Tibial artery (tissue), 4 donors: ENCODE measurements around the gene ZCCHC7.

ENCODE experiments used
- DNase-seq, 2 donors: peaks; one replicate each; pipeline ENCODE4 v3.0.0-alpha.2; 2019
- H3K27ac ChIP-seq, 2 donors: fragments of 200-600 bp; sonication (generic) in 1 of 2; 1 replicate in 1 of 2; 2 replicates in 1 of 2; pipeline ENCODE4 v1.5.1; 2018 to 2019; ENCODE audit warnings: mild to moderate bottlenecking in 1 of 2
- H3K27me3 ChIP-seq, 2 donors: fragments of 200-600 bp; sonication (generic) in 1 of 2; one replicate each; pipeline versions ENCODE4 v1.5.1 to v1.6.0; 2016 to 2019
- H3K36me3 ChIP-seq, 3 donors: fragments of 200-600 bp; sonication (generic) in 2 of 3; one replicate each; pipeline ENCODE4 v1.5.1; 2016 to 2019; ENCODE audit warnings: mild to moderate bottlenecking in 2 of 3
- H3K4me1 ChIP-seq, 4 donors: fragments of 200-600 bp; sonication (generic) in 2 of 4; 1 replicate in 3 of 4; 2 replicates in 1 of 4; pipeline ENCODE4 v1.5.1; 2016 to 2019
- H3K4me3 ChIP-seq, 2 donors: fragments of 200-600 bp; sonication (generic) in 1 of 2; 1 replicate in 1 of 2; 2 replicates in 1 of 2; pipeline ENCODE4 v1.5.1; 2018 to 2019; ENCODE audit warnings: mild to moderate bottlenecking in 2 of 2
- H3K9me3 ChIP-seq, 3 donors: fragments of 200-600 bp; sonication (generic) in 1 of 3; one replicate each; pipeline ENCODE4 v1.5.1; 2016 to 2019
- intact Hi-C: fragments of 100-400 bp; cut with DNase I; formaldehyde crosslinking; loops from one replicate; pipeline ENCODE4 v1.15.0; 2023; ENCODE audit warnings: low total_unique reads
- TF ChIP-seq, protein P1 (sequence below), 2 experiments: fragments of 200-600 bp in 1 of 2; fragments of 450-650 bp in 1 of 2; IDR thresholded peaks; one replicate each; pipeline ENCODE4 v1.5.1; 2017 to 2019; ENCODE audit warnings: antibody characterized with exemption in 2 of 2, mild to moderate bottlenecking in 1 of 2, moderate library complexity in 1 of 2

ZCCHC7 gene

DNA sequence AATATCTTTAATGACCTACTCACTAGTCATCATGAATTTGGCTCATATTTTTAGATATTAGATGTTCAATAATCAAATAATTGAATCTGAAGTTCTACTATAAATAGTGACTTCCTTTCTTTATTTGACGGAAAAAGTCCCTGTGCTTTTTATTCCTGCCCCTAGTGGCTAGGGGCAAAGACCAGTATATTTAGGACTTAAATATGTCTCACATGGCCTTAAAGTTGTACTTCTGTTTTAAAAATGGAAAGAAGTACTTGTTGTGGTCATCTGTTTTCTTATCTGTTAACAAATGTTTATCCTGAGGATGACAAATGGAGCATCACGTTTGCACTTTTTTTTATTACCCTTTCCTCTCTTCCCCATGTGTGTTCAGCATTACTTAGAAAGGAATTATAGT lies 212.9 kb downstream of the ZCCHC7 start:
- H3K27me3 ChIP-seq = no peaks in the 10 kb centered on the region
- no peaks in the 10 kb centered on the region for H3K4me1 ChIP-seq
- TF ChIP-seq, protein P1, sequence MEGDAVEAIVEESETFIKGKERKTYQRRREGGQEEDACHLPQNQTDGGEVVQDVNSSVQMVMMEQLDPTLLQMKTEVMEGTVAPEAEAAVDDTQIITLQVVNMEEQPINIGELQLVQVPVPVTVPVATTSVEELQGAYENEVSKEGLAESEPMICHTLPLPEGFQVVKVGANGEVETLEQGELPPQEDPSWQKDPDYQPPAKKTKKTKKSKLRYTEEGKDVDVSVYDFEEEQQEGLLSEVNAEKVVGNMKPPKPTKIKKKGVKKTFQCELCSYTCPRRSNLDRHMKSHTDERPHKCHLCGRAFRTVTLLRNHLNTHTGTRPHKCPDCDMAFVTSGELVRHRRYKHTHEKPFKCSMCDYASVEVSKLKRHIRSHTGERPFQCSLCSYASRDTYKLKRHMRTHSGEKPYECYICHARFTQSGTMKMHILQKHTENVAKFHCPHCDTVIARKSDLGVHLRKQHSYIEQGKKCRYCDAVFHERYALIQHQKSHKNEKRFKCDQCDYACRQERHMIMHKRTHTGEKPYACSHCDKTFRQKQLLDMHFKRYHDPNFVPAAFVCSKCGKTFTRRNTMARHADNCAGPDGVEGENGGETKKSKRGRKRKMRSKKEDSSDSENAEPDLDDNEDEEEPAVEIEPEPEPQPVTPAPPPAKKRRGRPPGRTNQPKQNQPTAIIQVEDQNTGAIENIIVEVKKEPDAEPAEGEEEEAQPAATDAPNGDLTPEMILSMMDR (IDR thresholded peaks at IDR 0.05) = no peak
- DNase-seq = no peak
- H3K36me3 ChIP-seq = no peaks in the 10 kb centered on the region
- no peak overlapping the region for H3K4me3 ChIP-seq
- H3K9me3 ChIP-seq = no peaks in the 10 kb centered on the region
- H3K27ac ChIP-seq = no peak overlapping the region
- intact Hi-C loops = no loop called here

- Histone ChIP-seq H3K27ac (no peak overlapping the region), H3K9me3 (no peaks in the 10 kb centered on the region), H3K4me1 (no peaks in the 10 kb centered on the region), H3K4me3 (no peak overlapping the region), H3K36me3 (no peaks in the 10 kb centered on the region), H3K27me3 (no peaks in the 10 kb centered on the region)
- no peak for DNase-seq
- TF ChIP-seq, protein P1 (IDR thresholded peaks at IDR 0.05) = no peak
- intact Hi-C loops = no loop called here
These were observed 214.9 kb downstream of the ZCCHC7 start for GRCh38 chr9:37335238-37335637.

- Histone ChIP-seq H3K9me3 (no peaks in the 10 kb centered on the region), H3K4me3 (no peak overlapping the region), H3K27ac (no peak overlapping the region), H3K36me3 (no peaks in the 10 kb centered on the region), H3K4me1 (no peaks in the 10 kb centered on the region), H3K27me3 (no peaks in the 10 kb centered on the region)
- no peak for DNase-seq
- intact Hi-C loops = no loop called here
- TF ChIP-seq, protein P1 (IDR thresholded peaks at IDR 0.05) = no peak
These were observed 215.8 kb downstream of the ZCCHC7 start for GRCh38 chr9:37336150-37336549.

GRCh38 chr9:37337301-37337890 lies 217.0 kb downstream of the ZCCHC7 start:
- DNase-seq = no peak
- Histone ChIP-seq H3K4me3 (no peak overlapping the region), H3K4me1 (no peaks in the 10 kb centered on the region), H3K27ac (no peak overlapping the region), H3K36me3 (no peaks in the 10 kb centered on the region), H3K27me3 (no peaks in the 10 kb centered on the region), H3K9me3 (no peaks in the 10 kb centered on the region)
- intact Hi-C loops = no loop called here
- TF ChIP-seq, protein P1 (IDR thresholded peaks at IDR 0.05) = no peak

GRCh38 chr9:37338218-37338617 lies 217.8 kb downstream of the ZCCHC7 start:
- no peak overlapping the region for H3K27ac ChIP-seq
- intact Hi-C loops = no loop called here
- no peaks in the 10 kb centered on the region for H3K4me1 ChIP-seq
- no peak overlapping the region for H3K4me3 ChIP-seq
- no peak for DNase-seq
- H3K36me3 ChIP-seq = no peaks in the 10 kb centered on the region
- no peaks in the 10 kb centered on the region for H3K9me3 ChIP-seq
- no peaks in the 10 kb centered on the region for H3K27me3 ChIP-seq
- TF ChIP-seq, protein P1 (IDR thresholded peaks at IDR 0.05) = no peak

DNA sequence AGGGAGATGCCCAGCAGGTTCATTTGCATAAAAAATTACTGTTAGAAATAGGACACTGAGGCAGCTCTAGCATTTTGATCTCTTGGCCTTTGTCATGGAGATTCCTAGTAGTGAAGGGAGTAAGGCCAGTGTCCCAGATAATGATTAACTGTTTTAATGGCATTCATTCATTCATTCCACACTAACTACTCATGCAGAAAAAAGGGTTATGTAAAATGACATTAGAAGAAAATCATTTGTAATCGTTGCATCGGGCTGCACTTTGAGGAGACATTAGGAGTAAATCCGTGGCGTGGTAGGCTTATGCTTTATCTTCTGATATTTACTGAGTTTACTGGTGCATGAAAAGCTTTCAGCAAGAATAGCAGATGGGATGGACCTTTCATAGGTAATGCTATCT lies 219.5 kb downstream of the ZCCHC7 start:
- H3K4me1 ChIP-seq = no peaks in the 10 kb centered on the region
- no peak for DNase-seq
- TF ChIP-seq, protein P1 (IDR thresholded peaks at IDR 0.05) = no peak
- no peaks in the 10 kb centered on the region for H3K9me3 ChIP-seq
- H3K27ac ChIP-seq = no peak overlapping the region
- H3K4me3 ChIP-seq = no peak overlapping the region
- H3K36me3 ChIP-seq = no peaks in the 10 kb centered on the region
- intact Hi-C loops = no loop called here
- no peaks in the 10 kb centered on the region for H3K27me3 ChIP-seq
